CD4-positive, alpha-beta T cell treated with Interleukin-6 for 4 hours (primary cell): ENCODE data around the gene COL23A1.
"Not testable (repeated sequence)": the region's sequence is repeated elsewhere in the genome, so short reads cannot be mapped to it uniquely, and the experiment has no call there.

ENCODE experiments used
- DNase-seq: peaks from one replicate; pipeline ENCODE4 v3.0.0-alpha.2; 2020; ENCODE audit warnings: mixed read lengths

The COL23A1 gene

DNA sequence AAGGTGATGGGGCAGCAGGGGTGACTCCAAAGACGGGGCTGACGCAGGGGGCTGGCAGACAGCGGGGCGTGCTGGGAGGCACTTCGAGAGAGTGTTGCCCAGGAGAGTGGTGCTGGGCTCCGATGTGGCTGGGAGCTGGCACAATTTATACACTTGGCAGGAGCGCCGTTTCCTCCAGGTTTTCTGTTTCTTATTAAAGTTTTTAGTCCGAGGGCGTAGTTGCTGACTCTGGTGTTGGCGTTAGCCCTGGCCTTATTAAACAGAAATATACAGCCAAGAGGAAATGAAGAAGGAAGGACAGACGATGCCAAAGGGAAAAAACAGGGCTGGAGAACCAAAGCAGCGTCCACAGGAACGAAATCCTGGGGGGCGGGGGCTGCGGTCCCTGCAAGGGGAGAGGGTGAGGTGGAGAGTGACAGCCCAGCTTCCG is 218.0 kb downstream of the COL23A1 start:
- DNase-seq = no peak

GRCh38 chr5:178371362-178372111 is 218.7 kb downstream of the COL23A1 start:
- no peak for DNase-seq

DNA sequence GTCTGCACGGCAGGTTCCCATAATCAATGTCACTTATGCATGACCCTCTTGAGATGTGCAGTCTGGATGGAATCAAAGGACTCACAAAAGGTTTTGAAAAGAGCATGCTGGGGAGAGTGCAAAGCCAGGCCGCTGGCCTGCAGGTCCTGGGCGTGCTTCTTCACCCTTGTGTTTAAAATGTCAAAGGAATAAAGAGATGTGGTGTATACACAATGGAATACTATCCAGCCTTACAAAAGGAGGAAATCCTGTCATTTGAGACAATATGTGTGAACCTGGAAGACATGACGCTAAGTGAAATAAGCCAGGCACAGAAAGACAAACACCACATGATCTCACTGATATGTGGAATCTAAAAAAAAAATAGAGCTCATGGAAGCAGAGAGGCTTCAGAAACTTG is 220.1 kb downstream of the COL23A1 start:
- no peak for DNase-seq

DNA sequence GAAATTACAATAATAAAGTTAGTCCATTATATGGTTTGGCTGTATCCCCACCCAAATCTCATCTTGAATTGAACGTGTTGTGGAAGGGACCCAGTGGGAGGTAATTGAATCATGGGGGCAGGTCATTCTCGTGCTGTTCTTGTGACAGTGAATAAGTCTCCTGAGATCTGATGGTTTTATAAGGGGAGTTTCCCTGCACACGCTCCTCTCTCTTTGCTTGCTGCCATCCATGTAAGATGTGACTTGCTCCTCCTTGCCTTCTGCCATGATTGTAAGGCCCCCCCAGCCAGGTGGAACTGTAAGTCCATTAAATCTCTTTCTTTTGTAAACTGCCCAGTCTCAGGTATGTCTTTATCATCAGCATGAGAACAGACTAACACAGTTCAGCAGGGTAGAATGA is 220.7 kb downstream of the COL23A1 start:
- DNase-seq = not testable (repeated sequence)

DNA sequence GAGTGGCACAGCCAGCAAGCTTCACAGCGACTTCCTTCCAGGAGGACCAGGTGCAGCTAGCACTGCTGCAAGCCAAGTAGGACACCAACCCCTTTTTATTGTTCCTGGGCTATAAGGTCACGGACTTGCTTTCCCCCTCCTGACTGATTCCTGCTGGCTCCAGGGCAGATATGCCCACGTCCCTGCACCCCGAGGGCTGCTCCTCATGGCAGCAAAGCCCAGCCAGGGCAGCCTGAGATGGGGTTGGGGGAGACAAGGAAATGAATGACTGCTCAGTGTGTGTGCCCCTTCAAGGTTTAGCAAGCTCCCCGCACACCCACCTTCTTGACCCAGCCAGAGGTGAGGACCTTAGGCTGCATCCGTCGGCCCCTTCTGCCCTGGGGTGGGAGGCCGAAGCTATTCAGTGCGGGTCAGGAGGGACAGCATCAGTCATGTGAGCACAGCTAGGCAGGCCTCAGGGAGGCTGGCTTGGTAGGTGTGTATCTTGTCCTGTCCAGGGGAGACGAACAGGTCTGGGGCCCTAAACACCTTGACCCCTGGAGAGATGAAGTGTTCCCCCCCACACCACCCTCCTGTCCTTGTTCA is 221.4 kb downstream of the COL23A1 start:
- DNase-seq = no peak

GRCh38 chr5:178368274-178368673 is 221.9 kb downstream of the COL23A1 start:
- DNase-seq = no peak

GRCh38 chr5:178367736-178368120 is 222.5 kb downstream of the COL23A1 start:
- DNase-seq = no peak

- no peak for DNase-seq
These were observed 223.0 kb downstream of the COL23A1 start for GRCh38 chr5:178366998-178367735.

- no peak for DNase-seq
These were observed 224.4 kb downstream of the COL23A1 start for GRCh38 chr5:178365501-178366440.

- no peak for DNase-seq
These were observed 225.9 kb downstream of the COL23A1 start for GRCh38 chr5:178364326-178364675.

DNA sequence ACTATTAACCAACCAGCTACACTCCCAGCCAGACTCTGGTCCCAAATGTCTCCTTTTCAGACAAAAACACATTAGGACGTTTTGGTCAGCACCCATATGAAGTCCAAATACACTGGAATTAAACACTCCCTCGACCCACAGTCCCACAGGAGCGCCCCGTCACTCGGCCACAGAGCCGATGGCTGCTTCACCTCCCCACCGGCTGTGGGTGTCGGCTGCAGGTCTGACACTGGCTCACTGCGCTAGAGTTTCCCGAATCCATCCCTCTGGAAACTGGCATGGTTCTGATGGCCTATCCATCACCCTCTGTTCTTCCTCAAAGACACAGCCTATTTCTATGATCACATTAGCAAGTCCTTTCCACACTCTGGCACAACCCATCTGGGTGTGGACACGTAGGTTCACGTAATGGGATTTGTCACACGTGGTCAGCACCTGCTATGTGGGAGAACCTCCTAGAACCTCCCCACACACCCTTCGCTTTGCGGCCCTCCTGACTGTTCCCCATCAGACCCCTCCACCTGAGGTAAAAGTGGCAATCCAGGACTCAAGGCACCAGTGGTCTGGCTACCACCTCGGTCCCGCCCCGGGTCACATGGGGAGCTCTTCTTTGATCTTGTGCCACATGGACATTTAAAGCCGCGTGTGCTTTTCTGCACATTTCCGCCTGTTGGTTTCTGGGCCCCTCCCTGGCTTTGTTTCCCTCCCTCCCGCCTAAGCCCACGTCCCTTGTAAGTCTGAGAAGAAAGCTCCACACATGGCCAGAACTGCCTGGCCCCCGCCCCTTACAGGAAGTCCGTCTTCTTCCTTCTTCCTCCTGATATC is 226.5 kb downstream of the COL23A1 start:
- DNase-seq = no peak

GRCh38 chr5:178361657-178362445 is 228.3 kb downstream of the COL23A1 start:
- no peak for DNase-seq

DNA sequence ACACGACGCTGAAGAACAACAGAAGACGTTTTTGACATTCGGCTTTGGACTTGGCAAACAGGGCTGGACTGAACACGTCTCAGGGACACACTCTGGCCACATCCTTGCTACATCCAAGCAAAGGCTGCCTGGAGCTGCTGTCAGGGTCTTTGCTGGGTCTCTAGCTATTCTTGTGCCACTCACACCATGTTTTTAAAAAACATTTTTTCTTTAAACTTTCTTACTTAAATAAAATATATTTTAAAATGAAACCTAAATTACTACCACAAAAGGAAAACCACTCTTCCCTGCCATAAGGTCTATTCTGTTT is 229.3 kb downstream of the COL23A1 start:
- no peak for DNase-seq

DNA sequence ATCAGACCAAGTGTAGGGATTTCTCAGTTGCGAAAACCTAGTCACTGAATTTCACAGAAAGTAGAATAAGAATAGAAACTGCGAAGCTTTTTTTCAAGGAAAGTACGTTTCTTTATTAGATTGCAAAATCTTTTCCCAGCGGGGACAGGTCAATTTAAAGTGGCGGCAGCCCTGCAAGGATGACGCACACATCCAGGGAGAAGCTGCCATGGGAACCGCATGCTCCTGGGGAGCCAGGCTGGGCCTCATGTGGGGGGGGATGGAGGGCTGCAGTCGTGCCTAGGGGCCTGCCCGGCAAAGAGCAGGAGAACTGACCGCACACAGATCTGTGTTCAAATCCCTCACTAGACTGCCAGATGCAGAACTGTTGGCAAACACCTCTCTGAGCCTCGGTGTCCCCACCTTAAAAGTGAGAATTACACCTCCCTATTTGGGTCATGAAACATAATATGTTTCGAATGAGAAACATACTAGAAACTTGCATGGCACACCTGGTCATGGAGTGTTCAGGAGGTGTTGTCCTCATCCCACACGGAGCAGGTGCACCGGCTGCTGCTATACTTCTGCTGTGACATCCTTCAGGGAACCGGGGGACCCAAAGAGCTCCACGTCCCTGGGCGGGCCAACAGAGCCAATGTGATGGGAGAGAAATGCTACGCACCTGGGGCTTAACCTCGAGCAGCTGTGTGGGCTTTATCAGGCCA is 229.8 kb downstream of the COL23A1 start:
- DNase-seq = no peak

DNA sequence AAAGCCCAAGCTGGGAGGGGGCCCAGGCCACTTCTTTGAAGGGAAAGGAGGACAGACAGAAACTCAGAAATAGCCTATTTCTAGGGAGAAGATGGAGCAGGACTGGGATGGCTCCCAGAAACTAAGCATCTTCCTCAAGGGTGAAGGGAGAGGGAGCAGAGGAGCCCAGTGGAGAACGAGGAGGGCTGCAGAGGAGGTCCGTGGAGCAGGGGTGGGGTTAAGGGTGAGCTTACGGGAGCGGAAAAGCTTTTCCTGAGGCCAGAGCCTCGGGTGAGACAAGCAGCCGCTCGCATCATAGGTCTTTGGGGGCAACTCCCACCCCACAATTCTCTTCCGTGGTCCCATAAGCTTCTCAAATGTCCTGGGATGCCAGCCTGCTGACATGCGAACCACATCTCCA is 230.5 kb downstream of the COL23A1 start:
- DNase-seq = no peak

DNA sequence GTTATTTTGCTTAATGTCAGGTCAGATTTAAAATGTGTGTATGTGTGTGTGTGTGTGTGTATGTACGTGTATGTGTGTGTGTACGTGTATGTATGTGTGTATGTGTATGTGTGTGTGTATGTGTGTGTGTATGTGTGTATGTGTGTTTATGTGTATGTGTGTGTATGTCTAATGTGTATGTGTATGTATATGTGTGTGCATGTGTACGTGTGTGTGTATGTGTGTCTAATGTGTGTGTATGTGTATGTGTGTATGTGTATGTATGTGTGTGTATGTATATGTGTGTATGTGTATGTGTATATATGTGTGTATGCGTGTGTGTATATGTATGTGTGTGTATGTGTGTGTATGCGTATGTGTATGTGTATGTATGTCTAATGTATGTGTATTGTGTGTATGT is 232.5 kb downstream of the COL23A1 start:
- no peak for DNase-seq

DNA sequence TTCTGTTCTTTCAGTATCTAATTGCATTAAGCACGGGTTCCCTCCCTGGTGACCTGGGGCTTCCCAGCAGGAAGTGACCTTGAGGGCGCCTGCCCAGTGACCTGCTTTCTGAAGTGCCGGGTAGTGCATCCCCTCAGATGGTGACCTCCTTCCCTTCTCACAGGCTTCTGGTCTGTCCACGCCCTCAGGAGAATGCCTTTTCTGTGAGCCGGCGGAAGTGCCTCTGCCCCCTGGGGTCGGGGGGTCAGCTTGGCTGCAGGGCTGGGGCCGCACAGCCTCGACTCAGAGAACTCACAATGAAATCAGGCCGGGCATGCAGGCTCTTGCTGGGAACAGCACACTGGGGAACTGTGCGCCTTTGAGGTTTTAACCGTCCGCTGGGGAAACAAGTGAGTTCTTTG is 233.1 kb downstream of the COL23A1 start:
- no peak for DNase-seq

DNA sequence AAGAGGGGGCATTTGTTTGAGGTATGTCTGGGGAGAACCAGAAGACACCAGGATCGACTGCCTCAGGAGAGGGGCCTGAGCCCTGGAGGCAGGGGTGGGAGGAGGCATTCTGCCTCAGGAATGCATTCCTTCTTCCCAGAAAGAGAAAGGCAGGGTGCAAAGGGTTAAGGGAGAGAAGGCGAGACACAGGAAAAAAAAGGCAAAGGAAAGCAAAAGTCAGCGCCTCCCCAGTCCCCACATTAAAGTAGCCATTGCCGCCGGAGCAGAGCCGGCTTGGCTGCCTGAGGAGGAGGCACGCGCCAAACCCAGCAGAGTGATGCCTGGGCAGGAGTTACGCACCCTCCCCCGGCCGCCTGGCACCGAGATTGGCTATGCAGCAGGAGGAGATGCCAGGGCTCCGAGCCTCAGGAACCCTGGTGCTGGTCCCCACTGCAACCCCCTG is 233.7 kb downstream of the COL23A1 start:
- DNase-seq = no peak

GRCh38 chr5:178355671-178356070 is 234.5 kb downstream of the COL23A1 start:
- DNase-seq = no peak

- no peak for DNase-seq
These were observed 236.7 kb downstream of the COL23A1 start for GRCh38 chr5:178353461-178353860.

- no peak for DNase-seq
These were observed 238.2 kb downstream of the COL23A1 start for GRCh38 chr5:178352035-178352349.
